Cerebellar cortex (tissue), 1 donor: ENCODE data around the gene CLMN.

Source experiments
- DNase-seq: peaks from one replicate; pipeline ENCODE4 v3.0.0-alpha.2; 2015; ENCODE audit warnings: low spot score

CLMN gene

GRCh38 chr14:95240859-95241813 lies 78.6 kb downstream of the CLMN start:
- no peak for DNase-seq

- DNase-seq: no peak
Observed at GRCh38 chr14:95238487-95239298, 81.0 kb downstream of the CLMN start.

- DNase-seq: no peak
Observed at GRCh38 chr14:95237958-95238340, 81.8 kb downstream of the CLMN start.

GRCh38 chr14:95237121-95237957 lies 82.4 kb downstream of the CLMN start:
- DNase-seq: no peak

GRCh38 chr14:95236221-95236620 lies 83.5 kb downstream of the CLMN start:
- DNase-seq: no peak

GRCh38 chr14:95235767-95236166 lies 83.9 kb downstream of the CLMN start:
- DNase-seq: no peak

- no peak for DNase-seq
Observed at GRCh38 chr14:95235351-95235750, 84.4 kb downstream of the CLMN start.

GRCh38 chr14:95234426-95234825 lies 85.3 kb downstream of the CLMN start:
- no peak for DNase-seq

- peak; percentile 48 for DNase-seq
Observed at GRCh38 chr14:95233702-95234241, 85.9 kb downstream of the CLMN start.

GRCh38 chr14:95232894-95233584 lies 86.7 kb downstream of the CLMN start:
- no peak for DNase-seq

GRCh38 chr14:95231966-95232633 lies 87.6 kb downstream of the CLMN start:
- no peak for DNase-seq

- no peak for DNase-seq
Observed at GRCh38 chr14:95229749-95230148, 90.0 kb downstream of the CLMN start.

- no peak for DNase-seq
Observed at GRCh38 chr14:95228240-95228639, 91.5 kb downstream of the CLMN start.

GRCh38 chr14:95227279-95227860 lies 92.3 kb downstream of the CLMN start:
- DNase-seq: no peak

GRCh38 chr14:95226801-95227200 lies 92.9 kb downstream of the CLMN start:
- DNase-seq: no peak

GRCh38 chr14:95225251-95225887 lies 94.3 kb downstream of the CLMN start:
- DNase-seq: no peak

GRCh38 chr14:95222870-95223398 lies 96.8 kb downstream of the CLMN start:
- DNase-seq: no peak

GRCh38 chr14:95222151-95222631 lies 97.5 kb downstream of the CLMN start:
- no peak for DNase-seq

GRCh38 chr14:95221531-95221930 lies 98.2 kb downstream of the CLMN start:
- no peak for DNase-seq
